ENCODE results near the gene LPIN1.
"Not testable (repeated sequence)": the region's sequence is repeated elsewhere in the genome, so short reads cannot be mapped to it uniquely, and the experiment has no call there.

The LPIN1 gene

GRCh38 chr2:11839916-11840315, 93.5 kb downstream of the LPIN1 start:
- no peak for DNase-seq

GRCh38 chr2:11842336-11842735, 95.9 kb downstream of the LPIN1 start:
- DNase-seq, result no peak

- not testable (repeated sequence) for DNase-seq
These were observed 98.4 kb downstream of the LPIN1 start for GRCh38 chr2:11844798-11845197.

GRCh38 chr2:11847935-11848334, 101.5 kb downstream of the LPIN1 start:
- DNase-seq, result not testable (repeated sequence)

- no peak for DNase-seq
These were observed 103.7 kb downstream of the LPIN1 start for GRCh38 chr2:11850082-11850481.

GRCh38 chr2:11852526-11853196, 106.2 kb downstream of the LPIN1 start:
- DNase-seq, result no peak

- DNase-seq, result no peak
These were observed 106.8 kb downstream of the LPIN1 start for GRCh38 chr2:11853197-11853588.

- no peak for DNase-seq
These were observed 108.8 kb downstream of the LPIN1 start for GRCh38 chr2:11855064-11855760.

- no peak for DNase-seq
These were observed 109.7 kb downstream of the LPIN1 start for GRCh38 chr2:11856095-11856494.

GRCh38 chr2:11858883-11859282, 112.5 kb downstream of the LPIN1 start:
- no peak for DNase-seq

GRCh38 chr2:11859975-11860374, 113.5 kb downstream of the LPIN1 start:
- not testable (repeated sequence) for DNase-seq

- DNase-seq, result no peak
These were observed 114.6 kb downstream of the LPIN1 start for GRCh38 chr2:11861044-11861443.

- DNase-seq, result no peak
These were observed 115.6 kb downstream of the LPIN1 start for GRCh38 chr2:11862049-11862448.

- peak in 1 of 2 donors; percentile 13 for DNase-seq
These were observed 116.7 kb downstream of the LPIN1 start for GRCh38 chr2:11863103-11863502.

- DNase-seq, result peak; percentile 67 to 76
These were observed 117.3 kb downstream of the LPIN1 start for GRCh38 chr2:11863513-11864328.

- DNase-seq, result no peak
These were observed 118.3 kb downstream of the LPIN1 start for GRCh38 chr2:11864724-11865123.

GRCh38 chr2:11865378-11865777, 118.9 kb downstream of the LPIN1 start:
- DNase-seq, result no peak

GRCh38 chr2:11865805-11866204, 119.4 kb downstream of the LPIN1 start:
- no peak for DNase-seq

GRCh38 chr2:11866358-11867335, 120.2 kb downstream of the LPIN1 start:
- no peak for DNase-seq

GRCh38 chr2:11867926-11868325, 121.5 kb downstream of the LPIN1 start:
- DNase-seq, result no peak

- DNase-seq, result no peak
These were observed 123.1 kb downstream of the LPIN1 start for GRCh38 chr2:11869391-11869991.

GRCh38 chr2:11870064-11870463, 123.6 kb downstream of the LPIN1 start:
- no peak for DNase-seq

Measured in CD4-positive, alpha-beta T cell treated with Interferon alpha-2 for 1 hour (primary cell).